ENCODE results near the gene GP1BB.

DNA sequence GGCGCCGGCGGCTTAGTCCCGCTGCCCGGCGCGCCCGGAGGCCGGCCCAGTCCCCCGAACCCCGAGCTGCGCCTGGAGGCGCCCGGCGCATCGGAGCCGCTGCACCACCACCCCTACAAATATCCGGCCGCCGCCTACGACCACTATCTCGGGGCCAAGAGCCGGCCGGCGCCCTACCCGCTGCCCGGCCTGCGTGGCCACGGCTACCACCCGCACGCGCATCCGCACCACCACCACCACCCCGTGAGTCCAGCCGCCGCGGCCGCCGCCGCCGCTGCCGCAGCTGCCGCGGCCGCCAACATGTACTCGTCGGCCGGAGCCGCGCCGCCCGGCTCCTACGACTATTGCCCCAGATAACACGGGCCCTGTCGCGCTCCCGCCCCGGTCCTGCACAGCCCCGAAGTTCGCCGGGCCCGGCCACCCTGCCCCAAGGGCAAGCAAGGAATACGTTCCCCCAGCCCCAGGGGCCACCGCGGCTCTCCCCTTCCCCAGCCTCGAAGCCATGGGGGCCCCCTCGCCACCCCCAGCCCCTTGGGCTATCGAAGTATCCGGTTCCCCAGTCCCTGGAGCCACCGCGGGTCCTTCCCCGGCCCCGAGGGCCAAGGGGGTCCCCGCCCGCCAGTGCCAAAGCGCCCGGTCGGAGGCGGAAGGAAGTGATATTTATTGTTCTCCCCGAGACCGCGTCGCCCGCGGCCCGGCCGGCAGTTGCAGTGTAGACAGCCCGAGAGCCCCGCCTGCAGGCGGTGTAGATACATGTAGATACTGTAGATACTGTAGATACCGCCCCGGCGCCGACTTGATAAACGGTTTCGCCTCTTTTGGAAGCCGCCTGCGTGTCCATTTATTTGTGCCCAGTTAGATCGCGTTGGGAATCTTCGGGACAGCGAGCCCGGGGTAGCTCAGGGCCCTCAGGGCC lies 43.4 kb downstream of the GP1BB start:
- TF ChIP-seq, protein P1, sequence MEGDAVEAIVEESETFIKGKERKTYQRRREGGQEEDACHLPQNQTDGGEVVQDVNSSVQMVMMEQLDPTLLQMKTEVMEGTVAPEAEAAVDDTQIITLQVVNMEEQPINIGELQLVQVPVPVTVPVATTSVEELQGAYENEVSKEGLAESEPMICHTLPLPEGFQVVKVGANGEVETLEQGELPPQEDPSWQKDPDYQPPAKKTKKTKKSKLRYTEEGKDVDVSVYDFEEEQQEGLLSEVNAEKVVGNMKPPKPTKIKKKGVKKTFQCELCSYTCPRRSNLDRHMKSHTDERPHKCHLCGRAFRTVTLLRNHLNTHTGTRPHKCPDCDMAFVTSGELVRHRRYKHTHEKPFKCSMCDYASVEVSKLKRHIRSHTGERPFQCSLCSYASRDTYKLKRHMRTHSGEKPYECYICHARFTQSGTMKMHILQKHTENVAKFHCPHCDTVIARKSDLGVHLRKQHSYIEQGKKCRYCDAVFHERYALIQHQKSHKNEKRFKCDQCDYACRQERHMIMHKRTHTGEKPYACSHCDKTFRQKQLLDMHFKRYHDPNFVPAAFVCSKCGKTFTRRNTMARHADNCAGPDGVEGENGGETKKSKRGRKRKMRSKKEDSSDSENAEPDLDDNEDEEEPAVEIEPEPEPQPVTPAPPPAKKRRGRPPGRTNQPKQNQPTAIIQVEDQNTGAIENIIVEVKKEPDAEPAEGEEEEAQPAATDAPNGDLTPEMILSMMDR (IDR thresholded peaks at IDR 0.05; ENCODE audit: insufficient read depth, low read depth, low read length), result no peak
- TF ChIP-seq EZH2 (IDR thresholded peaks at IDR 0.05; ENCODE audit: insufficient read depth, low read length), result peak; percentile 98

All from astrocyte (in vitro differentiated cells and primary cell).